HG03159 (cell line): ENCODE results near the gene LIPH.
A peak's percentile ranks its signal among the peaks of the same experiment; 100 is the strongest.

Experiments
- ATAC-seq: cut with Tn5 transposase; IDR thresholded peaks from one replicate; pipeline ENCODE4 v1.9.1; 2021; ENCODE audit warnings: mild to moderate bottlenecking, moderate library complexity; ENCODE audit not compliant: unreplicated experiment

Gene LIPH

GRCh38 chr3:185549122-185549521, 3.3 kb downstream of the LIPH start:
- no peak for ATAC-seq

GRCh38 chr3:185540695-185541094, 11.7 kb downstream of the LIPH start:
- no peak for ATAC-seq

- ATAC-seq, result no peak
Measured at GRCh38 chr3:185539934-185540333, 12.5 kb downstream of the LIPH start.

- peak; percentile 97 for ATAC-seq
Measured at GRCh38 chr3:185537369-185537970, 14.9 kb downstream of the LIPH start.

- ATAC-seq, result no peak
Measured at GRCh38 chr3:185534511-185534910, 17.9 kb downstream of the LIPH start.

- ATAC-seq, result no peak
Measured at GRCh38 chr3:185532901-185533300, 19.5 kb downstream of the LIPH start.

- ATAC-seq, result no peak
Measured at GRCh38 chr3:185530856-185531255, 21.5 kb downstream of the LIPH start.

GRCh38 chr3:185528532-185528931, 23.9 kb downstream of the LIPH start:
- no peak for ATAC-seq

- no peak for ATAC-seq
Measured at GRCh38 chr3:185527364-185527763, 25.0 kb downstream of the LIPH start.

GRCh38 chr3:185526349-185526951, 25.9 kb downstream of the LIPH start:
- ATAC-seq, result no peak

GRCh38 chr3:185521349-185522138, 30.8 kb downstream of the LIPH start:
- no peak for ATAC-seq

GRCh38 chr3:185519021-185519420, 33.4 kb downstream of the LIPH start:
- ATAC-seq, result no peak

- no peak for ATAC-seq
Measured at GRCh38 chr3:185517387-185518130, 34.8 kb downstream of the LIPH start.

- ATAC-seq, result no peak
Measured at GRCh38 chr3:185511711-185512110, 40.7 kb downstream of the LIPH start.

- ATAC-seq, result no peak
Measured at GRCh38 chr3:185508335-185508991, 43.9 kb downstream of the LIPH start.

GRCh38 chr3:185507883-185508282, 44.5 kb downstream of the LIPH start:
- no peak for ATAC-seq

- ATAC-seq, result no peak
Measured at GRCh38 chr3:185504636-185505035, 47.8 kb downstream of the LIPH start.

GRCh38 chr3:185503521-185503920, 48.9 kb downstream of the LIPH start:
- ATAC-seq, result no peak

- no peak for ATAC-seq
Measured at GRCh38 chr3:185502987-185503386, 49.4 kb downstream of the LIPH start.

GRCh38 chr3:185498503-185499396, 53.6 kb downstream of the LIPH start, which contains the start of gene TMEM41A:
Gene TMEM41A, minus strand, starts transcription at chr3:185499035. Its CDS starts 74 bp downstream, at chr3:185498961.
- peak; percentile 96 for ATAC-seq
